ENCODE results near the gene RAVER1.
"Not testable (repeated sequence)": the region's sequence is repeated elsewhere in the genome, so short reads cannot be mapped to it uniquely, and the experiment has no call there.

The RAVER1 gene

GRCh38 chr19:10289836-10290356, 43.4 kb downstream of the RAVER1 start, which contains the start of gene ICAM5:
TSS of gene ICAM5 (plus strand) at chr19:10289952. CDS start at chr19:10290044, 92 bp downstream.
- no peak for FAIRE-seq

DNA sequence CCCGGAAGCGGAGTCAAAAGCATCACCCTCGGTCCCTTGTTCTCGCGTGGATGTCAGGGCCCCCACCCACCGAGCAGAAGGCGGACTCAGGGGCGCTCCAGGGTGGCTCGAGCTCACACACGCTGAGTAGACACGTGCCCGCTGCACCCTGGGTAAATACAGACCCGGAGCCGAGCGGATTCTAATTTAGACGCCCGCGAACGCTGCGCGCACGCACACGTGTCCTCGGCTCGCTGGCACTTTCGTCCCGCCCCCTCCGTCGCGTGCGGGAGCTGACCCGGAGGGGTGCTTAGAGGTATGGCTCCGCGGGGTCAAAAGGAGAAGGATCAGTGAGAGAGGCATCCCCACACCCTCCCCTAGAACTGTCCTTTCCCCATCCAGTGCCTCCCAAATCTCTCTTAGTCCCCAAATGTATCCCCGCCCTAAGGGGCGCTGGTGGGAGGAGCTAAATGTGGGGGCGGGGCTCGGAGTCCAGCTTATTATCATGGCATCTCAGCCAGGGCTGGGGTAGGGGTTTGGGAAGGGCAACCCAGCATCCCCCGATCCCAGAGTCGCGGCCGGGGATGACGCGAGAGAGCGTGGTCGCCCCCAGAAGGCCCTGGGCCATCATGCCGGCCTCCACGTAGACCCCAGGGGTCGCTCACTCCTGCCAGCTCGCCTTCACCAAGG, 44.0 kb downstream of the RAVER1 start:
- FAIRE-seq = peak; percentile 23

DNA sequence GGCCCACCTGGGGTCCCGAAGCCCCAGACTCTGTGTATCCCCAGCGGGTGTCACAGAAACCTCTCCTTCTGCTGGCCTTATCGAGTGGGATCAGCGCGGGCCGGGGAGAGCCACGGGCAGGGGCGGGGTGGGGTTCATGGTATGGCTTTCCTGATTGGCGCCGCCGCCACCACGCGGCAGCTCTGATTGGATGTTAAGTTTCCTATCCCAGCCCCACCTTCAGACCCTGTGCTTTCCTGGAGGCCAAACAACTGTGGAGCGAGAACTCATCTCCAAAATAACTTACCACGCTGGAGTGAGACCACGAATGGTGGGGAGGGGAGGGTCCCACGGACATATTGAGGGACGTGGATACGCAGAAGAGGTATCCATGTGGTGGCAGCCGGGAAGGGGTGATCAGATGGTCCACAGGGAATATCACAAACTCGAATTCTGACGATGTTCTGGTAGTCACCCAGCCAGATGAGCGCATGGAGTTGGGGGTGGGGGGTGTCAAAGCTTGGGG, 44.6 kb downstream of the RAVER1 start:
- FAIRE-seq = peak; percentile 87

DNA sequence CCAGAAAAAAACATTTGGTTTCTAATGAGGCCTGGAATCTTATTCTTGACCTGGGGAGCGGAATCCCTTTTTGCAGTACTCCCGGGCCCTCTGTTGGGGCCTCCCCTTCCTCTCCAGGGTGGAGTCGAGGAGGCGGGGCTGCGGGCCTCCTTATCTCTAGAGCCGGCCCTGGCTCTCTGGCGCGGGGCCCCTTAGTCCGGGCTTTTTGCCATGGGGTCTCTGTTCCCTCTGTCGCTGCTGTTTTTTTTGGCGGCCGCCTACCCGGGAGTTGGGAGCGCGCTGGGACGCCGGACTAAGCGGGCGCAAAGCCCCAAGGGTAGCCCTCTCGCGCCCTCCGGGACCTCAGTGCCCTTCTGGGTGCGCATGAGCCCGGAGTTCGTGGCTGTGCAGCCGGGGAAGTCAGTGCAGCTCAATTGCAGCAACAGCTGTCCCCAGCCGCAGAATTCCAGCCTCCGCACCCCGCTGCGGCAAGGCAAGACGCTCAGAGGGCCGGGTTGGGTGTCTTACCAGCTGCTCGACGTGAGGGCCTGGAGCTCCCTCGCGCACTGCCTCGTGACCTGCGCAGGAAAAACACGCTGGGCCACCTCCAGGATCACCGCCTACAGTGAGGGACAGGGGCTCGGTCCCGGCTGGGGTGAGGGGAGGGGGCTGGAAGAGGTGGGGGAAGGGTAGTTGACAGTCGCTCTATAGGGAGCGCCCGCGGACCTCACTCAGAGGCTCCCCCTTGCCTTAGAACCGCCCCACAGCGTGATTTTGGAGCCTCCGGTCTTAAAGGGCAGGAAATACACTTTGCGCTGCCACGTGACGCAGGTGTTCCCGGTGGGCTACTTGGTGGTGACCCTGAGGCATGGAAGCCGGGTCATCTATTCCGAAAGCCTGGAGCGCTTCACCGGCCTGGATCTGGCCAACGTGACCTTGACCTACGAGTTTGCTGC, 46.3 kb downstream of the RAVER1 start, which contains the start of gene ICAM4:
TSS of gene ICAM4 (plus strand) at position 153 of the 935 bp plus-strand sequence. CDS start at position 211, 58 bp downstream.
- peak; percentile 45 for FAIRE-seq

DNA sequence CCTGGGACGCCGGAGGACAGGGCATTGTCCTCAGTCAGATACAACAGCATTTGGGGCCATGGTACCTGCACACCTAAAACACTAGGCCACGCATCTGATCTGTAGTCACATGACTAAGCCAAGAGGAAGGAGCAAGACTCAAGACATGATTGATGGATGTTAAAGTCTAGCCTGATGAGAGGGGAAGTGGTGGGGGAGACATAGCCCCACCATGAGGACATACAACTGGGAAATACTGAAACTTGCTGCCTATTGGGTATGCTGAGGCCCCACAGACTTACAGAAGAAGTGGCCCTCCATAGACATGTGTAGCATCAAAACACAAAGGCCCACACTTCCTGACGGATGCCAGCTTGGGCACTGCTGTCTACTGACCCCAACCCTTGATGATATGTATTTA, 47.9 kb downstream of the RAVER1 start:
- no peak for FAIRE-seq

- FAIRE-seq = no peak
Measured at GRCh38 chr19:10284960-10285278, 48.4 kb downstream of the RAVER1 start.

DNA sequence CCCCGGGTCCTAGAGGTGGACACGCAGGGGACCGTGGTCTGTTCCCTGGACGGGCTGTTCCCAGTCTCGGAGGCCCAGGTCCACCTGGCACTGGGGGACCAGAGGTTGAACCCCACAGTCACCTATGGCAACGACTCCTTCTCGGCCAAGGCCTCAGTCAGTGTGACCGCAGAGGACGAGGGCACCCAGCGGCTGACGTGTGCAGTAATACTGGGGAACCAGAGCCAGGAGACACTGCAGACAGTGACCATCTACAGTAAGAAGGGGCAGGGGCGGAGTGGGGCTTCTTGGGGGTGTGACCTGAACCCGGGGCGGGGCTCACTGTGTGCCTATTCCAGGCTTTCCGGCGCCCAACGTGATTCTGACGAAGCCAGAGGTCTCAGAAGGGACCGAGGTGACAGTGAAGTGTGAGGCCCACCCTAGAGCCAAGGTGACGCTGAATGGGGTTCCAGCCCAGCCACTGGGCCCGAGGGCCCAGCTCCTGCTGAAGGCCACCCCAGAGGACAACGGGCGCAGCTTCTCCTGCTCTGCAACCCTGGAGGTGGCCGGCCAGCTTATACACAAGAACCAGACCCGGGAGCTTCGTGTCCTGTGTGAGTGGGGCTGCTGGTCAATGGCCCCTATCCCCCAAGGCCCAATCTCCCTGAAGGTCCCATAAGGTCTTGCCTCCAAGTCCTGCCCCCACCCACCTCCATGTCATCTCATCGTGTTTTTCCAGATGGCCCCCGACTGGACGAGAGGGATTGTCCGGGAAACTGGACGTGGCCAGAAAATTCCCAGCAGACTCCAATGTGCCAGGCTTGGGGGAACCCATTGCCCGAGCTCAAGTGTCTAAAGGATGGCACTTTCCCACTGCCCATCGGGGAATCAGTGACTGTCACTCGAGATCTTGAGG, 49.0 kb downstream of the RAVER1 start:
- FAIRE-seq = no peak

DNA sequence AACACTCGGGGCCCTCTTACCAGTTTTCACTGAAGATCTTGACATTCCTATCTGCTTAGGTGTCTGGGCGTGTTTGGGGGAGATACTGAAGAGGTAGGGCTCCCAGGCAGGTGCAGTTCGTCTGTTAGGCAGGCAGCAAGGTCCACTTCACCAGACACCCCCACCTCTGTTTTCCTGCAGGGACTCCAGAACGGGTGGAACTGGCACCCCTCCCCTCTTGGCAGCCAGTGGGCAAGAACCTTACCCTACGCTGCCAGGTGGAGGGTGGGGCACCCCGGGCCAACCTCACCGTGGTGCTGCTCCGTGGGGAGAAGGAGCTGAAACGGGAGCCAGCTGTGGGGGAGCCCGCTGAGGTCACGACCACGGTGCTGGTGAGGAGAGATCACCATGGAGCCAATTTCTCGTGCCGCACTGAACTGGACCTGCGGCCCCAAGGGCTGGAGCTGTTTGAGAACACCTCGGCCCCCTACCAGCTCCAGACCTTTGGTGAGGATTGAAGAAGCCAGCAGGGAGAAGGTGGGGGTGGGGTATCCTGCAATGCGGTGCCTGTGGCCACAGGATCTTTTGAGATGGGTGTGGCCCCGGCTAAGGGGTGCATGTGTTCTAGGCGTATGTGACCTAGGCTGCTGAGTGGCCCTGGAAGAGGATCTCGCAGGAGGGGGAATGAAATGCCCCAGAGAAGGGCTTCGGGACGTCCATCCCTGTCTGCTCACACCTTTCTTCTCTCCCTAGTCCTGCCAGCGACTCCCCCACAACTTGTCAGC, 49.8 kb downstream of the RAVER1 start:
- FAIRE-seq = no peak

GRCh38 chr19:10282043-10282442, 51.3 kb downstream of the RAVER1 start:
- FAIRE-seq = not testable (repeated sequence)

- FAIRE-seq = no peak
Measured at GRCh38 chr19:10279737-10280442, 53.4 kb downstream of the RAVER1 start.

GRCh38 chr19:10278935-10279334, 54.4 kb downstream of the RAVER1 start:
- FAIRE-seq = no peak

DNA sequence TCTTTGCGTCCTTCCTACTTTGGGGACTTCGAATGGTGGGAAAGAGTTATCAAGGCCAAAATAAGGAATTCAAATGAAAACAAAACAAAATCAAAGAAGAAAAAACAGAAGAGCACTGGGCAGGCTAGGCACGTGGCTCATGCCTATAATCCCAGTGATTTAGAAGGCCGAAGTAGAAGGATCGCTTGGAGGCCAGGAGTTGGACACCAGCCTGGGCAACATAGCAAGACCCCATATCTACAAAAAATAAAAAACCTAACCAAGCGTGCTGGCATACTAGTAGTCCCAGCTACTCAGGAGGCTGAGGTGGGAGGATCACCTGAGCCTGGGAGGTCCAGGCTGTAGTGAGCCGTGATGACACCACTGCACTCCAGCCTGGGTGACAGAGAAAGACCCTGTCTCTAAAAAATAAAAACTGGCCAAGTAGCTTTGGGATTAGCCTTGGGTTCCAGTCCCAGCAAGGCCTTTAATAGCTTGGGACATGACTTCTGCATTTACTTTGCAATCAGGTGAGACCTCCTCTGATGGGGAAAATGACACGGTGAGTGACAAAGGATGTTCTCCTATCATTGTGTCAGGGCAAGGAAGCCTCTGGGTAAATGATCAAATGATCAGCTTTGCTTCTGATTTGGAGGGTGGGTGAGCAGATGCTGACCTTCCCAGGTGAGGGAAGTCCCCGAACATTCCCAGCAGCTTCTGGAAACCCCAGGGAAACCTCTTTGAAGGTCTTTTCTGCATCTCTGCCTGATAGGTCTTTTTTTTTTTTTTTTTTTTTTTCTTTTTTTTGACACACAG, 55.3 kb downstream of the RAVER1 start:
- FAIRE-seq = no peak

DNA sequence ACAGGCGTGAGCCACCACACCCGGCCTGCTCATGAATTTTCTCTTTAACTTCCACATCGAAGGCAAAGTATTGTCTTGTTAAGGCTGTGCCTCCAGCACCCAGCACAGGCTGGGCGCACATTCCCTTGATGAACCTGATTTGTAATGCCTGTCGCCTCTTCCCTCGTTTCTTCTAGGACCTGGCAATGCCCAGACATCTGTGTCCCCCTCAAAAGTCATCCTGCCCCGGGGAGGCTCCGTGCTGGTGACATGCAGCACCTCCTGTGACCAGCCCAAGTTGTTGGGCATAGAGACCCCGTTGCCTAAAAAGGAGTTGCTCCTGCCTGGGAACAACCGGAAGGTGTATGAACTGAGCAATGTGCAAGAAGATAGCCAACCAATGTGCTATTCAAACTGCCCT, 58.7 kb downstream of the RAVER1 start:
- FAIRE-seq = no peak

GRCh38 chr19:10271543-10272086, 61.7 kb downstream of the RAVER1 start:
- FAIRE-seq = no peak

DNA sequence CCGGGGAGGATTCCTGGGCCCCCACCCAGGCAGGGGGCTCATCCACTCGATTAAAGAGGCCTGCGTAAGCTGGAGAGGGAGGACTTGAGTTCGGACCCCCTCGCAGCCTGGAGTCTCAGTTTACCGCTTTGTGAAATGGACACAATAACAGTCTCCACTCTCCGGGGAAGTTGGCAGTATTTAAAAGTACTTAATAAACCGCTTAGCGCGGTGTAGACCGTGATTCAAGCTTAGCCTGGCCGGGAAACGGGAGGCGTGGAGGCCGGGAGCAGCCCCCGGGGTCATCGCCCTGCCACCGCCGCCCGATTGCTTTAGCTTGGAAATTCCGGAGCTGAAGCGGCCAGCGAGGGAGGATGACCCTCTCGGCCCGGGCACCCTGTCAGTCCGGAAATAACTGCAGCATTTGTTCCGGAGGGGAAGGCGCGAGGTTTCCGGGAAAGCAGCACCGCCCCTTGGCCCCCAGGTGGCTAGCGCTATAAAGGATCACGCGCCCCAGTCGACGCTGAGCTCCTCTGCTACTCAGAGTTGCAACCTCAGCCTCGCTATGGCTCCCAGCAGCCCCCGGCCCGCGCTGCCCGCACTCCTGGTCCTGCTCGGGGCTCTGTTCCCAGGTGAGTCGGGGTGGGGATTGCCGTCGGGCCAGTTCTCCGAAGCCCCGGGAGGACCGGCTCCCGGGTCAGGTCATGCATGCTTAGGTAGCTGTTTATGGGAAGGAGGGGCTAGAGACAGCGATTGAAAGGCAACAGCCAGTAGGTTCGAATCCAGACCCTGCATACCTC, 62.5 kb downstream of the RAVER1 start, which contains the start of gene ICAM1:
TSS of gene ICAM1 (plus strand) at position 505 of the 779 bp plus-strand sequence. CDS start at position 545, 40 bp downstream.
- peak; percentile 49 for FAIRE-seq

DNA sequence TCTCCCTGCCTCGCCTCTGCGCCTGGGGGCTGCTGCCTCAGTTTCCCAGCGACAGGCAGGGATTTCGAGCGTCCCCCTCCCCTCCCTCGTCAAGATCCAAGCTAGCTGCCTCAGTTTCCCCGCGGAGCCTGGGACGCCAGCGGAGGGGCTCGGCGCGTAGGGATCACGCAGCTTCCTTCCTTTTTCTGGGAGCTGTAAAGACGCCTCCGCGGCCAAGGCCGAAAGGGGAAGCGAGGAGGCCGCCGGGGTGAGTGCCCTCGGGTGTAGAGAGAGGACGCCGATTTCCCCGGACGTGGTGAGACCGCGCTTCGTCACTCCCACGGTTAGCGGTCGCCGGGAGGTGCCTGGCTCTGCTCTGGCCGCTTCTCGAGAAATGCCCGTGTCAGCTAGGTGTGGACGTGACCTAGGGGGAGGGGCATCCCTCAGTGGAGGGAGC, 63.1 kb downstream of the RAVER1 start:
- FAIRE-seq = no peak

GRCh38 chr19:10269333-10270179, 63.8 kb downstream of the RAVER1 start:
- FAIRE-seq = no peak

DNA sequence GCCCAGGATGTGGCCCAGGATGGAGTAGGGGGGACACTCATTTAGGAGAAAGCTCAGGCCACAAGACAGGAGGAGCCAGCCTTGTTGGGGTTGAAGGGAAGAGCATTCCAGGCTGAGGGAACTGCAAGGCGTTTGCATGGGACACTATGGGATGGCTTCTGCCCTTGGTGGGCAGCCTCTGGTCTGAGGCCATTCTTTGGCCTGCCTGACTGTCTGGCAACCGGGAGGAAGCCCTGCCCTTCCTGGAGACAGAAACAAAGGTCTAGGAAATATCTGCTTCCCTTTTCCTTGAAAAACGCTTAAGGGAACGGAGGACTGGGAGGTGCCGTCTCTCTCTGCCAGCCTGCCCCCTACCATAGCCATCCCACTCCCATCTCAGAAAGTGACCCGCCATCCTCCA, 65.3 kb downstream of the RAVER1 start:
- no peak for FAIRE-seq

Data from G401.6 (cell line).